OCI-LY7 (cell line): Measurements from ENCODE around the gene NEK4. TPM values are rescaled to one million over a fixed set of nuclear protein-coding genes. Genes with fewer than 3 reads are reported as not detected.

ENCODE experiments used
- BruUV-seq: library from RNA; stranded (reverse); fragments of 400-500 nt; replicated peaks from 2 replicates; lab custom pipeline; 2021; lab: Mats Ljungman, UMichigan
- CTCF ChIA-PET: fragments of 300-600 bp; sonication (Branson Sonifier 250); formaldehyde crosslinking; loops from one replicate; lab custom pipeline; 2022; ENCODE audit warnings: antibody characterized with exemption; ENCODE audit not compliant: unreplicated experiment; lab: Charles Lee
- POLR2A ChIA-PET: fragments of 300-600 bp; sonication (Branson Sonifier 250); formaldehyde crosslinking; loops from one replicate; lab custom pipeline; 2022; ENCODE audit warnings: antibody characterized with exemption; lab: Charles Lee
- DNase-seq: peaks from one replicate; pipeline ENCODE4 v3.0.0-alpha.2; 2015; ENCODE audit warnings: low spot score
- H2AFZ ChIP-seq: fragments of 200-600 bp; sonication (generic), shearing (Covaris generic); 2 replicates; pipeline ENCODE4 v1.6.1; 2014; ENCODE audit warnings: mild to moderate bottlenecking, antibody characterized with exemption, low read length, moderate library complexity
- H3K27ac ChIP-seq: fragments of 200-600 bp; sonication (generic); 2 replicates; pipeline ENCODE4 v1.5.1; 2014; ENCODE audit warnings: mixed run types, low read depth, mild to moderate bottlenecking, moderate library complexity, low read length, inconsistent platforms; ENCODE audit not compliant: poor library complexity, severe bottlenecking
- H3K36me3 ChIP-seq: fragments of 200-600 bp; sonication (generic); 2 replicates; pipeline ENCODE4 v1.6.1; 2014; ENCODE audit warnings: mild to moderate bottlenecking, antibody characterized with exemption, low read length, moderate library complexity, mixed read lengths; ENCODE audit not compliant: insufficient read depth
- H3K4me1 ChIP-seq: fragments of 200-600 bp; sonication (generic); 2 replicates; pipeline ENCODE4 v1.5.1; 2014; ENCODE audit warnings: mild to moderate bottlenecking, low read length; ENCODE audit not compliant: insufficient read depth, poor library complexity, severe bottlenecking
- H3K4me2 ChIP-seq: fragments of 200-600 bp; sonication (generic); 2 replicates; pipeline ENCODE4 v1.6.1; 2014; ENCODE audit warnings: mild to moderate bottlenecking, low read length
- H3K4me3 ChIP-seq: fragments of 200-600 bp; sonication (generic); 2 replicates; pipeline ENCODE4 v1.5.1; 2014; ENCODE audit warnings: mild to moderate bottlenecking, low read depth, low read length; ENCODE audit not compliant: poor library complexity, severe bottlenecking
- H3K79me2 ChIP-seq: fragments of 200-600 bp; sonication (generic); 2 replicates; pipeline ENCODE4 v1.6.1; 2016; ENCODE audit warnings: low read depth, mild to moderate bottlenecking, low read length, moderate library complexity, mixed read lengths; ENCODE audit not compliant: insufficient read depth
- H3K9me2 ChIP-seq: fragments of 200-600 bp; sonication (generic); 2 replicates; pipeline ENCODE4 v1.6.1; 2016; ENCODE audit warnings: mild to moderate bottlenecking, low read length, mixed read lengths; ENCODE audit not compliant: insufficient read depth
- H3K9me3 ChIP-seq: fragments of 200-600 bp; sonication (generic); 2 replicates; pipeline ENCODE4 v1.6.1; 2014; ENCODE audit warnings: mild to moderate bottlenecking, mixed run types, low read length, mixed read lengths
- H4K20me1 ChIP-seq: fragments of 200-600 bp; sonication (generic); 2 replicates; pipeline ENCODE4 v1.6.1; 2014; ENCODE audit warnings: mild to moderate bottlenecking, antibody characterized with exemption, low read length, moderate library complexity, mixed read lengths; ENCODE audit not compliant: insufficient read depth
- EZH2phosphoT487 ChIP-seq: fragments of 200-600 bp; sonication (generic); IDR thresholded peaks from 2 replicates; pipeline ENCODE4 v1.6.1; 2018; ENCODE audit warnings: low read depth, borderline replicate concordance, mild to moderate bottlenecking, mixed run types, antibody characterized with exemption, low read length, moderate library complexity, mixed read lengths
- intact Hi-C: fragments of 100-400 bp; cut with micrococcal nuclease; formaldehyde crosslinking; loops from one replicate; pipeline ENCODE4 v1.10.0; 2022; ENCODE audit not compliant: unreplicated experiment
- total RNA-seq, 2 experiments: library from RNA; depleted of rRNA in 1 of 2; stranded (reverse); fragments of >200 nt in 1 of 2; shearing (Covaris generic) in 1 of 2; gene quantifications; 2 replicates each; pipeline ENCODE4 v1.2.3, GENCODE V29; 2014 to 2022
- TF ChIP-seq, protein P1 (sequence below): fragments of 200-600 bp; sonication (generic); conservative IDR thresholded peaks from 2 replicates; pipeline ENCODE4 v1.5.1; 2014; ENCODE audit warnings: mild to moderate bottlenecking, antibody characterized with exemption, low read length, moderate library complexity, mixed read lengths

Gene NEK4
- total RNA-seq, 2 experiments from 2014 or later: 27.5 to 38.6 TPM

DNA sequence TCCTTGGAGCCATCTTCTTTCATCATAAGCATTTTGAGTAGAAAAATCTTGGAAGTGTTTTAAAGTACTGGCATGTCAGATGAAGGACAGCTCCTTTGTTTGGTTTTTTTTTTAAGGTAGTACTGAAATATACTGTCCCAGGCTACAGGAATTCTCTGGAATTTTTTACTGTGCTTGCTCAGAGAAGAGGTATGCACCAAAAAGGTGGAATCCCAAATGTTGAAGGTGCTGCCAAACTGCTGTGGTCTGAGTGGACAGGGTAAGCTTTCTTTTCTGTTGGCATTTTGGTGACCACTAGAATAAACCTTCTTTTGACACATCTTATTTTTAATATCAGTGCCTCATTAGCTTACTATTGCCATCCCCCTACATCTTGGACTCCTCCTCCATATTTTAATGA lies 77.7 kb downstream of the NEK4 start:
- intact Hi-C loops: no loop called here
- DNase-seq: no peak
- Histone ChIP-seq H3K9me3 (no peaks in the 10 kb centered on the region), H2AFZ (no peak overlapping the region), H3K4me3 (no peak overlapping the region), H3K27ac (no peak overlapping the region), H3K4me2 (no peak overlapping the region), H3K4me1 (peaks cover 22% of the 10 kb centered on the region), H3K9me2 (no peaks in the 10 kb centered on the region), H4K20me1 (peaks cover 33% of the 10 kb centered on the region), H3K36me3 (peaks cover 99% of the 10 kb centered on the region), H3K79me2 (peaks cover 39% of the 10 kb centered on the region)
- ChIA-PET POLR2A (interaction anchor here (0.6 to 5.3 kb wide), 2 partner anchors 11 to 336 kb away, joined by 7 to 44 read pairs; partner anchors contain the start of genes GLT8D1 and SPCS1), CTCF (interaction anchor here (0.6 kb wide), 1 partner anchor 725 kb away, joined by 8 read pairs; no protein-coding TSS in a partner anchor)
- TF ChIP-seq, protein P1, sequence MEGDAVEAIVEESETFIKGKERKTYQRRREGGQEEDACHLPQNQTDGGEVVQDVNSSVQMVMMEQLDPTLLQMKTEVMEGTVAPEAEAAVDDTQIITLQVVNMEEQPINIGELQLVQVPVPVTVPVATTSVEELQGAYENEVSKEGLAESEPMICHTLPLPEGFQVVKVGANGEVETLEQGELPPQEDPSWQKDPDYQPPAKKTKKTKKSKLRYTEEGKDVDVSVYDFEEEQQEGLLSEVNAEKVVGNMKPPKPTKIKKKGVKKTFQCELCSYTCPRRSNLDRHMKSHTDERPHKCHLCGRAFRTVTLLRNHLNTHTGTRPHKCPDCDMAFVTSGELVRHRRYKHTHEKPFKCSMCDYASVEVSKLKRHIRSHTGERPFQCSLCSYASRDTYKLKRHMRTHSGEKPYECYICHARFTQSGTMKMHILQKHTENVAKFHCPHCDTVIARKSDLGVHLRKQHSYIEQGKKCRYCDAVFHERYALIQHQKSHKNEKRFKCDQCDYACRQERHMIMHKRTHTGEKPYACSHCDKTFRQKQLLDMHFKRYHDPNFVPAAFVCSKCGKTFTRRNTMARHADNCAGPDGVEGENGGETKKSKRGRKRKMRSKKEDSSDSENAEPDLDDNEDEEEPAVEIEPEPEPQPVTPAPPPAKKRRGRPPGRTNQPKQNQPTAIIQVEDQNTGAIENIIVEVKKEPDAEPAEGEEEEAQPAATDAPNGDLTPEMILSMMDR: no peak
- TF ChIP-seq EZH2phosphoT487: no peak
- no TSS peak for BruUV-seq

DNA sequence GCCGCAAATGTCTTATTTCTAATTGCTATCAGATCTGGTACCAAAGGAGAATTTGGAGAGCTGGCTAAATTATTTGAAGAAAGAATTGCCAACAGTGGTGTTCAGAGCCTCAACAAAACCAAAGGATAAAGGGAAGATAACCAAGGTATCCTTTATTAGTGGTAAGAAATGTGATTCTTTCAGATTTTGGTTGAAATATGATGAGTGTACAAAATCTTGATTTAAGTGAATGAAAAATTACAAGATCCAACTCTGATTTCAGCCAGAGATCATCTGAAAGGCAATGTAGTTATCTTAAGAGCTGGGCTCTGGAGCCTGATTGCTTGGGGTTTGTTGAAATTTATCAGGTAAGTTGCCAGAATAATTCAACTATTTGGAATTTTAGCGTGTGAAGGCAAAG lies 80.2 kb downstream of the NEK4 start:
- Histone ChIP-seq H3K4me2 (no peak overlapping the region), H3K4me1 (peaks cover 22% of the 10 kb centered on the region), H3K9me3 (no peaks in the 10 kb centered on the region), H2AFZ (no peak overlapping the region), H3K4me3 (no peak overlapping the region), H3K36me3 (peaks cover 95% of the 10 kb centered on the region), H3K27ac (no peak overlapping the region), H3K79me2 (peaks cover 61% of the 10 kb centered on the region), H3K9me2 (no peaks in the 10 kb centered on the region), H4K20me1 (peaks cover 32% of the 10 kb centered on the region)
- DNase-seq: no peak
- intact Hi-C loops: no loop called here
- ChIA-PET POLR2A (interaction anchor here (0.6 to 5.3 kb wide), 2 partner anchors 14 to 874 kb away, joined by 5 to 44 read pairs; partner anchors contain the start of genes GLT8D1 and SPCS1), CTCF (no interaction called here)
- TF ChIP-seq, protein P1: no peak
- no peak for TF ChIP-seq EZH2phosphoT487
- no TSS peak for BruUV-seq

DNA sequence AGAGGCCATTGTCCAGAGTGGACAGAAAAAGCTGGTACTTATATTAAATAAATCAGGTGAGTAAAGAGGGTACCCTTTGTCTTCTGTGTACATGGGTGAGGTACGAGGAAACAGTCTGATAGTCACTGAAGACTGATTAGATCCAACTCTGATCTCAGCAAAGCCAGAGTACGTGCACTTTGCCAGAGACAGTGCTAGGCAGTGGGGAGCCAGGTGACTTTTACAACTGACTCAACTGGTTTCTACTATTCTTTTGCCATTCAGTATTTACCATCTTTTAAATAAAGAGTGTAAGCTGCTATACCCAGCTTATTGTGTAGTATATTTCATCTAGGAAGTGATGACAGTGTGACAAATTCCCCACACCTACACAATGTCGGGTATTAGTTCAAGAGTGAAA lies 81.6 kb downstream of the NEK4 start:
- CTCF ChIA-PET: interaction anchor here (0.6 kb wide), 1 partner anchor 65 kb away, joined by 3 read pairs; no protein-coding TSS in a partner anchor
- POLR2A ChIA-PET: interaction anchor here (0.5 to 5.3 kb wide), 4 partner anchors 10 to 82 kb away, joined by 3 to 44 read pairs (median 4); partner anchors contain the start of genes GLT8D1 and SPCS1
- TF ChIP-seq, protein P1: no peak
- no peak for TF ChIP-seq EZH2phosphoT487

More for the DNA sequence above, 81.6 kb downstream of the NEK4 start:
- Histone ChIP-seq H3K79me2 (peaks cover 73% of the 10 kb centered on the region), H4K20me1 (peaks cover 27% of the 10 kb centered on the region), H3K9me3 (no peaks in the 10 kb centered on the region), H2AFZ (no peak overlapping the region), H3K4me3 (no peak overlapping the region), H3K9me2 (no peaks in the 10 kb centered on the region), H3K4me2 (peak overlapping the region; percentile 90; the same call in 1 of the 2 replicates), H3K36me3 (peaks cover 81% of the 10 kb centered on the region), H3K27ac (no peak overlapping the region), H3K4me1 (peaks cover 29% of the 10 kb centered on the region)
- intact Hi-C loops: loop anchor here (5.0 kb wide), 2 partner anchors 232 to 358 kb away; partner anchors contain the start of genes NISCH and SFMBT1
- DNase-seq: no peak
- BruUV-seq: no TSS peak
